Activated CD8-positive, alpha-beta memory T cell treated with anti-CD3 and anti-CD28 coated beads, Interleukin-2, amount 10 ng/mL, durations not matched to agents 7 days and 5 days (primary cell): ENCODE results near the gene CYBB. TPM values are rescaled to one million over a fixed set of nuclear protein-coding genes. Genes with fewer than 3 reads are reported as not detected.

Experiments used
- ATAC-seq: fragments of 150-1000 bp; cut with Tn5 transposase; one replicate; pipeline ENCODE4 v1.10.0; 2021; ENCODE audit warnings: moderate library complexity
- CTCF ChIA-PET: fragments of 350-600 bp; sonication (Branson Sonifier 250); formaldehyde crosslinking; loops from one replicate; lab custom pipeline; 2021; ENCODE audit warnings: antibody characterized with exemption; lab: Charles Lee
- DNase-seq: peaks from one replicate; pipeline ENCODE4 v3.0.0-alpha.2; 2020
- H3K27ac Mint-ChIP-seq: one replicate; pipeline ENCODE4 v1.8.0; 2021; ENCODE audit warnings: mild to moderate bottlenecking, mixed read lengths
- H3K27me3 Mint-ChIP-seq: one replicate; pipeline ENCODE4 v1.8.0; 2021; ENCODE audit warnings: mixed read lengths
- H3K36me3 Mint-ChIP-seq: one replicate; pipeline ENCODE4 v1.8.0; 2021; ENCODE audit warnings: mild to moderate bottlenecking, mixed read lengths
- H3K4me1 Mint-ChIP-seq: one replicate; pipeline ENCODE4 v1.8.0; 2021; ENCODE audit warnings: mixed read lengths
- H3K4me3 Mint-ChIP-seq: one replicate; pipeline ENCODE4 v1.8.0; 2021; ENCODE audit warnings: mild to moderate bottlenecking, moderate library complexity, mixed read lengths
- H3K9me3 Mint-ChIP-seq: one replicate; pipeline ENCODE4 v1.8.0; 2022; ENCODE audit warnings: low read depth, mixed read lengths
- total RNA-seq, 2 experiments: library from RNA; stranded (reverse); gene quantifications; one replicate each; pipeline ENCODE4 v1.2.3, GENCODE V29; 2021

CYBB gene
- total RNA-seq, 2 experiments from 2014 or later: not detected

- no peak overlapping the region for H3K27ac Mint-ChIP-seq
- no peak overlapping the region for H3K4me3 Mint-ChIP-seq
- H3K27me3 Mint-ChIP-seq: no peaks in the 10 kb centered on the region
- ATAC-seq: no peak
- H3K36me3 Mint-ChIP-seq: no peaks in the 10 kb centered on the region
- CTCF ChIA-PET: no interaction called here
- DNase-seq: no peak
- peaks cover 2% of the 10 kb centered on the region for H3K4me1 Mint-ChIP-seq
- H3K9me3 Mint-ChIP-seq: no peaks in the 10 kb centered on the region
Observed at GRCh38 chrX:37854748-37855147, 74.9 kb downstream of the CYBB start.

GRCh38 chrX:37860721-37861120 lies 80.9 kb downstream of the CYBB start:
- Mint-ChIP-seq H3K4me3 (no peak overlapping the region), H3K4me1 (no peaks in the 10 kb centered on the region), H3K27ac (no peak overlapping the region), H3K9me3 (no peaks in the 10 kb centered on the region), H3K36me3 (peaks cover 2% of the 10 kb centered on the region), H3K27me3 (peaks cover 6% of the 10 kb centered on the region)
- no peak for DNase-seq
- ATAC-seq: no peak
- CTCF ChIA-PET: no interaction called here

- Mint-ChIP-seq H3K4me3 (no peak overlapping the region), H3K27ac (no peak overlapping the region), H3K4me1 (peaks cover 5% of the 10 kb centered on the region), H3K9me3 (peaks cover 5% of the 10 kb centered on the region), H3K27me3 (peaks cover 6% of the 10 kb centered on the region), H3K36me3 (peaks cover 6% of the 10 kb centered on the region)
- DNase-seq (no peak), ATAC-seq (no peak)
- CTCF ChIA-PET: no interaction called here
Observed at GRCh38 chrX:37862851-37863250, 83.0 kb downstream of the CYBB start.

Other genes starting within 250 kb of the CYBB start
- under 1 TPM; 0.38 to 0.66 TPM for gene LANCL3, start 208.4 kb upstream of the CYBB start, total RNA-seq
- gene XK, start 94.3 kb upstream of the CYBB start, total RNA-seq: under 1 TPM; 0.09 to 0.14 TPM
- gene DYNLT3, start 67.5 kb downstream of the CYBB start, total RNA-seq: 10 to 100 TPM; 12.6 to 12.7 TPM
- gene SYTL5, start 226.5 kb downstream of the CYBB start, total RNA-seq: not detected